Transverse colon (tissue), 4 donors: Measurements from ENCODE around the gene MAN1C1.

ENCODE experiments used
- CTCF ChIP-seq, 5 experiments: fragments of 200-600 bp in 3 of 5; fragments of 450-650 bp in 2 of 5; sonication (generic) in 3 of 5; IDR thresholded peaks; 1 replicate in 2 of 5; 2 replicates in 3 of 5; pipeline ENCODE4 v1.5.1; 2016 to 2017; ENCODE audit warnings: antibody characterized with exemption in 5 of 5, inconsistent platforms in 3 of 5, mild to moderate bottlenecking in 2 of 5, moderate library complexity in 1 of 5
- POLR2AphosphoS5 ChIP-seq, 3 donors: sonication (generic); formaldehyde crosslinking; IDR thresholded peaks; one replicate each; pipeline ENCODE4 v1.6.1; 2016; ENCODE audit warnings: antibody characterized with exemption in 3 of 3

DNA sequence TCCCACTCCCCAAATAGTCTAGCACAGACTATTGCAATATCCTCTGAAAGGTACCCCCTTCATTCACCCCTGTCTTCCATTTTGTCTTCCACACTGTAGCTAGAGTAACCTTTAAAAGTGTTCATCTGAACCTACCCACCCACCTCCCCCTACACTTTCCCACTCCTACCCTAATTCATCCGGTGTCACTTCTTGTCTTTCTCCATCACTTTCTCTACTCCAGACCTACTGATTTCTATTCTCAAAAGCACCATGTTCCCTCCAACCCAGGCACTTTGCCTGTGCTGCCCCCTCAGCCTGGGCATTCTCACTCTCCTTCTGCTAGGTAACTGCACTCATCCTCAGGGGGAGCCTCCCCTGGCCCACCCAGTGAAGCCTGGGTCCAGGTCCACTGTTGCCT is 4.7 kb upstream of the MAN1C1 start:
- TF ChIP-seq POLR2AphosphoS5 (IDR thresholded peaks at IDR 0.05) (no peak), CTCF (IDR thresholded peaks at IDR 0.05) (no peak)
